Measurements from ENCODE around the gene TOLLIP. TPM values are rescaled to one million over a fixed set of nuclear protein-coding genes. Genes with fewer than 3 reads are reported as not detected.

TOLLIP gene
- total RNA-seq, 1 donor from 2014 or later: 67.5 TPM

DNA sequence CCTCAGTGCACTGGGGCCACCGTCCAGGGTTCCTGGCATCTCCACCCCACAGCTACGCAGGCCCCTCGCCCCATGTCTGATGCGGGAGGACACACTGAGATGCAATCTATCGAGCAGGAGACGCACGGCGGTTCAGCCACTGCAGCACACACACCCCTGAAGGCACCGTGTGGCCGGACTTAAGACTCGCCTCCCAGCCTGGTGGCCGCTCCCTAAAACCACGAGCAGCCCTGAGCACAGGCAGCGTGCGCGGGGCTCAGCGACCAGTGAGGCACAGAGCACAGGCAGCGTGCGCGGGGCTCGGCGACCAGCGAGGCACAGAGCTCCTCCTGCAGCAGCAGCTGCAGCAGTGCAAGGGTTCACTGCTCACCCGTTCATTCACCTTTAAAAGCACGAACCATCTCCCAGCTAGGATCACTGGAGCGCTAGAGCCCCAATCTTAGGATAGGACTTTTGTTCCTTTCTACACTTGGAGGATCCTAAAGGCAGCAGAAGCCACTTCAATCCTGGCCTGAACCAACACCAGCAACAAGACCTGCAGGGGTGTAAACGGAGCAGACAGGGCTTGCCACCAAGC is 31.4 kb downstream of the TOLLIP start:
- Mint-ChIP-seq H3K27me3 (ENCODE audit: unreplicated experiment) (peaks cover 5% of the 10 kb centered on the region), H3K4me3 (ENCODE audit: unreplicated experiment) (no peak overlapping the region), H3K36me3 (ENCODE audit: unreplicated experiment) (peaks cover under 1% of the 10 kb centered on the region), H3K4me1 (ENCODE audit: low read depth, unreplicated experiment) (peaks cover 6% of the 10 kb centered on the region), H3K27ac (ENCODE audit: unreplicated experiment) (no peak overlapping the region), H3K9me3 (ENCODE audit: unreplicated experiment) (peaks cover 5% of the 10 kb centered on the region)
- TF ChIP-seq, protein P1, sequence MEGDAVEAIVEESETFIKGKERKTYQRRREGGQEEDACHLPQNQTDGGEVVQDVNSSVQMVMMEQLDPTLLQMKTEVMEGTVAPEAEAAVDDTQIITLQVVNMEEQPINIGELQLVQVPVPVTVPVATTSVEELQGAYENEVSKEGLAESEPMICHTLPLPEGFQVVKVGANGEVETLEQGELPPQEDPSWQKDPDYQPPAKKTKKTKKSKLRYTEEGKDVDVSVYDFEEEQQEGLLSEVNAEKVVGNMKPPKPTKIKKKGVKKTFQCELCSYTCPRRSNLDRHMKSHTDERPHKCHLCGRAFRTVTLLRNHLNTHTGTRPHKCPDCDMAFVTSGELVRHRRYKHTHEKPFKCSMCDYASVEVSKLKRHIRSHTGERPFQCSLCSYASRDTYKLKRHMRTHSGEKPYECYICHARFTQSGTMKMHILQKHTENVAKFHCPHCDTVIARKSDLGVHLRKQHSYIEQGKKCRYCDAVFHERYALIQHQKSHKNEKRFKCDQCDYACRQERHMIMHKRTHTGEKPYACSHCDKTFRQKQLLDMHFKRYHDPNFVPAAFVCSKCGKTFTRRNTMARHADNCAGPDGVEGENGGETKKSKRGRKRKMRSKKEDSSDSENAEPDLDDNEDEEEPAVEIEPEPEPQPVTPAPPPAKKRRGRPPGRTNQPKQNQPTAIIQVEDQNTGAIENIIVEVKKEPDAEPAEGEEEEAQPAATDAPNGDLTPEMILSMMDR (IDR thresholded peaks at IDR 0.05; ENCODE audit: partially characterized antibody, unreplicated experiment): no peak
- DNase-seq: no peak

DNA sequence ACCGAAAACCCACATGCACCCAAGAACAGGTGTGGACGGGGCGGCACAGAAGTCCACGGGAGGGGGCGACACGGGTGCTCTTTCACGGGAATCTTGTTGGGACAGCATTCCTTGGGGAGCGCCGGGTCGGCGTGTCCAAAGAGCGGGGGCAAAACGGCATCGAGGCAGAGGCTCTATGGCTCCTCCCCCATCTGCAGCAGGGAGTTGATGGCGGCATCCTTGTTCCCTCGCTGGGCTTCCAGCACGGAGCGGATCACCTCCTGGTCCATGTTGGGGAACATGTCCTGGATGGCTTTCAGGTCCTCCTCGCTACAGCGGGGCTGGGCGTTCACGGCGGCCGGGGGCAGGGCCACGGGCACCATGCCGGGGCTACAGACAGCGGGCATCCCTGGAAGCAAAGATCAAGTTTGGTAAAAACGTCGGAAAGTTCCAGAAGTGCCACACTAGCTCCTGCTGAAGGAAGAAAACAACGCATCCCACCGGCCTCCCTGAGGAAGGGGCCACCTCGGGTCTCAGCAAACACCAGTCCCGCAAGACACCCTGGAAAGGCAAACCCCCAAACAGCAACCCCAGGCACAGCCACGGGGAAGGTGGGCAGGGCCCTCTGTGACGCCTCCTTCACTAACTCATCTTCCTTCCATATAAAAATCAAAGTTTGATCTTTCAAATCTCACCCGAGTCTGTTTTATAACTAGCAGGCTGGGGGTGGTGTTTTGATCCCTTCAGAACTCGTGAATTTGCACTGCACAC is 32.4 kb downstream of the TOLLIP start:
- TF ChIP-seq, protein P1 (IDR thresholded peaks at IDR 0.05; ENCODE audit: partially characterized antibody, unreplicated experiment): no peak
- Mint-ChIP-seq H3K4me1 (ENCODE audit: low read depth, unreplicated experiment) (peaks cover 6% of the 10 kb centered on the region), H3K9me3 (ENCODE audit: unreplicated experiment) (peaks cover 7% of the 10 kb centered on the region), H3K27ac (ENCODE audit: unreplicated experiment) (no peak overlapping the region), H3K4me3 (ENCODE audit: unreplicated experiment) (no peak overlapping the region), H3K36me3 (ENCODE audit: unreplicated experiment) (peaks cover 5% of the 10 kb centered on the region), H3K27me3 (ENCODE audit: unreplicated experiment) (peaks cover 7% of the 10 kb centered on the region)
- no peak for DNase-seq

DNA sequence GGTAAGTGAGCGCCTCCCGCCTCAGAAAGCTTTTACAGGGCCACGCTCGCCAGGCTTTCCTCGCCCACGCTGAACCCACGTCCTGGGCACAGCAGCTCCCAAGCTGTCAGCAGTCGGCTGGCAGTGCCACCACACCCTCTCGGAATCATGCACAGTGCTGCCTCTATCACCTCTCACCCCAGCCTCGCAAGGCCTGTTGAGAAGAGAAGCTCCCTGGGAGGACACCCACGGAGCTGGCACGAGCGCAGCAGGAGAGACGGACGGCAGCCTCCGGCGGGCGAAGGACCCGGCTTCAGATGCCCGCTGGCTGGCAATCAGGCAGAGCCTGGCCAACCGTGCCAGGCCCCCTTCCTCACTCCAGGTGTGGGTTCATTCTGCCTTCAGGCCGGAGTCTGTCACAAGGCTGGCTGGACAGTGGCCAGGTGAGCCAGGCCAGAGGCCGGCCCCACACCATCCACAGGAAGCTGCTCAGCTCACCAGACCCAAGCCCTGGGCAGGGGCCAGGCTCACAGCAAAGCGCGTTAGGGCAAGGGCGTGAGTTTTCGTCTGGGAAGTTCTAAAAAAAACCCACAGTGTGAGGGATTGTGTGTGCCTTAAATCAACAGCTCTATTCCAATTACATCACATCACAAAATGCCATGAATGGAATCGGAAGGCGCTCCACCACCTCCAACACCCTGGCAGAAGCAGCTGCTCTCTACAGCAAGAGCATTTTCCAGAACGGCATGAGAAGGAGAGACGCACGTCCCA is 33.2 kb downstream of the TOLLIP start:
- Mint-ChIP-seq H3K4me1 (ENCODE audit: low read depth, unreplicated experiment) (peaks cover 6% of the 10 kb centered on the region), H3K27me3 (ENCODE audit: unreplicated experiment) (peaks cover 7% of the 10 kb centered on the region), H3K27ac (ENCODE audit: unreplicated experiment) (no peak overlapping the region), H3K9me3 (ENCODE audit: unreplicated experiment) (peaks cover 7% of the 10 kb centered on the region), H3K36me3 (ENCODE audit: unreplicated experiment) (peaks cover 5% of the 10 kb centered on the region), H3K4me3 (ENCODE audit: unreplicated experiment) (no peak overlapping the region)
- no peak for DNase-seq
- TF ChIP-seq, protein P1 (IDR thresholded peaks at IDR 0.05; ENCODE audit: partially characterized antibody, unreplicated experiment): no peak

DNA sequence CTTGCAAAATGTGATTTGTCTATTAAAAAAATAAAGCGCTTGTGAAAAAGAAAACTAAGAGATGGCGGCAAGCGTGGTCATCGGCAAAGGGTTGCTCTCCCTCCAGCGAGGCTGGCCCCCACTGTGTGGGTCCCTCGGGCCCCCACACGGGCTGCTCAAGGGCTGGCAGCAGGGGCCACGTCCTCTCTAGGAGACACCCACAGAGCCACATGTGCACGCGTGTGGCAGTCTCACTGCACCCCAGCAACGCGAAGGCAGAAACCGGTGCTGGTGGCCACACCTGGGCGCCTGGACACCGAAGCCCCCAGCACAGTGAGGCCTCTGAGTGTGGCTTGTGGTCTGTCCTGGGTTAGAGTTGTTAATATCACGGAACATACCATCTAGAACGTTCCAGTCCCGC is 34.4 kb downstream of the TOLLIP start:
- Mint-ChIP-seq H3K27me3 (ENCODE audit: unreplicated experiment) (peaks cover 7% of the 10 kb centered on the region), H3K4me3 (ENCODE audit: unreplicated experiment) (no peak overlapping the region), H3K4me1 (ENCODE audit: low read depth, unreplicated experiment) (peaks cover 3% of the 10 kb centered on the region), H3K27ac (ENCODE audit: unreplicated experiment) (no peak overlapping the region), H3K9me3 (ENCODE audit: unreplicated experiment) (peaks cover 7% of the 10 kb centered on the region), H3K36me3 (ENCODE audit: unreplicated experiment) (peaks cover 5% of the 10 kb centered on the region)
- TF ChIP-seq, protein P1 (IDR thresholded peaks at IDR 0.05; ENCODE audit: partially characterized antibody, unreplicated experiment): no peak
- peak; percentile 4 for DNase-seq
